Thyroid gland (tissue), 4 donors: ENCODE results near the gene SLC25A11.

Experiments
- CTCF ChIP-seq, 6 experiments: fragments of 200-600 bp in 3 of 6; fragments of 450-650 bp in 3 of 6; sonication (generic) in 3 of 6; IDR thresholded peaks; one replicate each; pipeline ENCODE4 v1.5.1; 2016 to 2019; ENCODE audit warnings: antibody characterized with exemption in 6 of 6, mild to moderate bottlenecking in 2 of 6, inconsistent platforms in 1 of 6, moderate library complexity in 1 of 6
- POLR2A ChIP-seq, 2 donors: fragments of 450-650 bp; IDR thresholded peaks; one replicate each; pipeline ENCODE4 v1.6.1; 2017; ENCODE audit warnings: antibody characterized with exemption in 2 of 2, mild to moderate bottlenecking in 2 of 2, moderate library complexity in 1 of 2

- no peak for TF ChIP-seq CTCF (IDR thresholded peaks at IDR 0.05)
- TF ChIP-seq POLR2A (IDR thresholded peaks at IDR 0.05): no peak
Measured at GRCh38 chr17:4940555-4941318, 891 bp upstream of the SLC25A11 start.
